GM21447 (cell line): ENCODE data around the gene PNLDC1.
A peak's percentile ranks its signal among the peaks of the same experiment; 100 is the strongest.
"Not testable (repeated sequence)": the region's sequence is repeated elsewhere in the genome, so short reads cannot be mapped to it uniquely, and the experiment has no call there.

Experiments used
- ATAC-seq: cut with Tn5 transposase; IDR thresholded peaks from one replicate; pipeline ENCODE4 v1.9.1; 2021; ENCODE audit not compliant: unreplicated experiment

Gene PNLDC1

GRCh38 chr6:159817951-159818739 lies 18.1 kb downstream of the PNLDC1 start:
- ATAC-seq, result no peak

- ATAC-seq, result no peak
Measured at GRCh38 chr6:159819098-159819497, 19.0 kb downstream of the PNLDC1 start.

- ATAC-seq, result peak; percentile 57
Measured at GRCh38 chr6:159819932-159820640, 20.0 kb downstream of the PNLDC1 start.

GRCh38 chr6:159821122-159821521 lies 21.0 kb downstream of the PNLDC1 start:
- ATAC-seq, result no peak

- ATAC-seq, result no peak
Measured at GRCh38 chr6:159821726-159822125, 21.6 kb downstream of the PNLDC1 start.

GRCh38 chr6:159823953-159824352 lies 23.9 kb downstream of the PNLDC1 start:
- ATAC-seq, result no peak

GRCh38 chr6:159824690-159825089 lies 24.6 kb downstream of the PNLDC1 start:
- ATAC-seq, result not testable (repeated sequence)

GRCh38 chr6:159826004-159826403 lies 25.9 kb downstream of the PNLDC1 start:
- no peak for ATAC-seq

- no peak for ATAC-seq
Measured at GRCh38 chr6:159826968-159827647, 27.0 kb downstream of the PNLDC1 start.

GRCh38 chr6:159828074-159828473 lies 28.0 kb downstream of the PNLDC1 start:
- no peak for ATAC-seq

- peak; percentile 64 for ATAC-seq
Measured at GRCh38 chr6:159829526-159829925, 29.4 kb downstream of the PNLDC1 start.

- ATAC-seq, result no peak
Measured at GRCh38 chr6:159830501-159831372, 30.7 kb downstream of the PNLDC1 start.

GRCh38 chr6:159831373-159831679 lies 31.2 kb downstream of the PNLDC1 start:
- ATAC-seq, result no peak

- ATAC-seq, result no peak
Measured at GRCh38 chr6:159832946-159833345, 32.9 kb downstream of the PNLDC1 start.

- no peak for ATAC-seq
Measured at GRCh38 chr6:159833556-159833955, 33.5 kb downstream of the PNLDC1 start.

GRCh38 chr6:159833997-159834603 lies 34.0 kb downstream of the PNLDC1 start:
- no peak for ATAC-seq

- ATAC-seq, result no peak
Measured at GRCh38 chr6:159836718-159837490, 36.8 kb downstream of the PNLDC1 start.

- no peak for ATAC-seq
Measured at GRCh38 chr6:159837511-159837910, 37.4 kb downstream of the PNLDC1 start.

GRCh38 chr6:159838020-159838744 lies 38.1 kb downstream of the PNLDC1 start:
- no peak for ATAC-seq
